Measurements from ENCODE around the gene TBKBP1.

TBKBP1 gene

GRCh38 chr17:47699536-47699840, 5.5 kb downstream of the TBKBP1 start:
- DNase-seq (ENCODE audit: low spot score) = no peak

GRCh38 chr17:47700471-47701449, 6.8 kb downstream of the TBKBP1 start:
- DNase-seq (ENCODE audit: low spot score) = no peak

- no peak for DNase-seq (ENCODE audit: low spot score)
Observed at GRCh38 chr17:47701608-47702007, 7.6 kb downstream of the TBKBP1 start.

GRCh38 chr17:47702391-47702995, 8.5 kb downstream of the TBKBP1 start:
- DNase-seq (ENCODE audit: low spot score) = no peak

- peak; percentile 41 for DNase-seq (ENCODE audit: low spot score)
Observed at GRCh38 chr17:47703191-47703591, 9.2 kb downstream of the TBKBP1 start.

GRCh38 chr17:47703671-47704070, 9.7 kb downstream of the TBKBP1 start:
- DNase-seq (ENCODE audit: low spot score) = no peak

GRCh38 chr17:47704116-47704515, 10.2 kb downstream of the TBKBP1 start:
- DNase-seq (ENCODE audit: low spot score) = peak; percentile 47

- DNase-seq (ENCODE audit: low spot score) = no peak
Observed at GRCh38 chr17:47704736-47705135, 10.8 kb downstream of the TBKBP1 start.

GRCh38 chr17:47705536-47706530, 11.9 kb downstream of the TBKBP1 start:
- no peak for DNase-seq (ENCODE audit: low spot score)

GRCh38 chr17:47707056-47707804, 13.3 kb downstream of the TBKBP1 start:
- no peak for DNase-seq (ENCODE audit: low spot score)

- no peak for DNase-seq (ENCODE audit: low spot score)
Observed at GRCh38 chr17:47707884-47708283, 13.9 kb downstream of the TBKBP1 start.

GRCh38 chr17:47708312-47708863, 14.4 kb downstream of the TBKBP1 start:
- DNase-seq (ENCODE audit: low spot score) = no peak

GRCh38 chr17:47708864-47709541, 15.0 kb downstream of the TBKBP1 start:
- DNase-seq (ENCODE audit: low spot score) = no peak

GRCh38 chr17:47709594-47709993, 15.6 kb downstream of the TBKBP1 start:
- no peak for DNase-seq (ENCODE audit: low spot score)

GRCh38 chr17:47711366-47712099, 17.6 kb downstream of the TBKBP1 start:
- DNase-seq (ENCODE audit: low spot score) = no peak

GRCh38 chr17:47712330-47713023, 18.5 kb downstream of the TBKBP1 start:
- no peak for DNase-seq (ENCODE audit: low spot score)

- DNase-seq (ENCODE audit: low spot score) = peak; percentile 52
Observed at GRCh38 chr17:47713980-47714700, 20.2 kb downstream of the TBKBP1 start.

- DNase-seq (ENCODE audit: low spot score) = no peak
Observed at GRCh38 chr17:47714773-47715396, 20.9 kb downstream of the TBKBP1 start.

All from germinal center (tissue), 1 donor.